ENCODE data around the gene ETV7.
"Not testable (repeated sequence)": the region's sequence is repeated elsewhere in the genome, so short reads cannot be mapped to it uniquely, and the experiment has no call there.

Gene ETV7

DNA sequence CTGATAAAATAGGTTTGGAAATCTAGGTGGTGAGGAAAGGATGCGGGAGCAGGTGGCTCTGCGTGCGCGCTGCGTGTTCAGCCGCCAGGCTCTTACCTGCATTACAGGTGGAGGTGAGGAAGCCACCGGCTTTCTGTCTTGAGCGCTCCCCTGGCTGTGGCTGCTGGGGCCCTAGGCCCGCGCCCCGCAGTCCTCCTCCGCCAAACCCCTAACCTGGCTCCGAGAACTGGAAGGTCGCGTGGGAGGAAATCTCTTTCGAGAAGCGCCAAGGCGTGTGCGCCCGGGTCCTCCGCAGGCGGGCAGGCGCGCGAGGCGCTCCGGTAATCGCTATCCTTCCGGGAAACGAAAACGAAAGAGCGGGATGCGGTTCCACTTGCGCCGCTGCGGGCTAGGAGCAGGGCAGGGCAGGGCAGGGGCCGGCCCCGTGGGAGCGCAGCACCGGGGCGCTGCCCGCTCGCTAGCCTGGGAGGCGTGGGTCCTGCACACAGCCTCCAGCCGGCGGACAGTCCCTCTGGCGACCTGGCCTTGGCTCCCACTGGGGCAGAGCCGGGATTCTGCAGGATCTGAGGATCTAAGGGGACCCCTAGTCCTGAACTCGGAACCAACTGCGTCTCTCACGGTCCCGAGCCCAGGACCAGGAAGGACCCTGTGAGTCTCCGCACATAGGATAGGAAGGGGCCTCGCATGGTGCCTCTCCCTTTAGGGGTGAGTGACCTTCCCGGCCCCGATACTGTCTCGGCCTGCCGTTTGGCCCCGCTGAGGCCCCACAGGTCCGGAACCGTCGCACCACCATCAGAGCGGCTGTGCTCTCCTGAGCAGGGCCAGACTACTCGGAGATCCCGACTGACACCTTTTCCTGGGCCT, at the start of gene ETV7:
TSS of gene ETV7 (minus strand) at position 230 of the 864 bp plus-strand sequence. CDS start at position 102, 128 bp downstream.
- DNase-seq (ENCODE audit: low read depth) = peak; percentile 22

DNA sequence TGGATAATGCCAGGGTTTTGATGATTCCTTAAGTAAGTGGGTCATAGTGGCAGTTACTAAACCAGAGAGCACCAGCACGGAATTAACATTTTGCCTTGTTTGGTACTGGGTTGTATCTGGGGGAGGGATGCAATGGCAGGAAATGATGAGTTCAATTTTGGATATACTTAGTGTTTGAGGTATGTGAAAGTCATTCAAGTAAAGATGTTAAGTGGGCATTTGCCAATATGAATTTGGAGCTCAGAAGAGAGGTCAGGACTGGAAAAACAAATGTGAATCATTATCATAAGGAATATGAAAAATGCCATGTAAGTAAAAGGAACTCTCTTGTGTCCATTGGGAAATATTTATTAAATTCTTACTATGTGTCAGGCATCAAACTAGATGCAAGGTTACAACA, 49.0 kb upstream of the ETV7 start:
- no peak for DNase-seq (ENCODE audit: low read depth)

DNA sequence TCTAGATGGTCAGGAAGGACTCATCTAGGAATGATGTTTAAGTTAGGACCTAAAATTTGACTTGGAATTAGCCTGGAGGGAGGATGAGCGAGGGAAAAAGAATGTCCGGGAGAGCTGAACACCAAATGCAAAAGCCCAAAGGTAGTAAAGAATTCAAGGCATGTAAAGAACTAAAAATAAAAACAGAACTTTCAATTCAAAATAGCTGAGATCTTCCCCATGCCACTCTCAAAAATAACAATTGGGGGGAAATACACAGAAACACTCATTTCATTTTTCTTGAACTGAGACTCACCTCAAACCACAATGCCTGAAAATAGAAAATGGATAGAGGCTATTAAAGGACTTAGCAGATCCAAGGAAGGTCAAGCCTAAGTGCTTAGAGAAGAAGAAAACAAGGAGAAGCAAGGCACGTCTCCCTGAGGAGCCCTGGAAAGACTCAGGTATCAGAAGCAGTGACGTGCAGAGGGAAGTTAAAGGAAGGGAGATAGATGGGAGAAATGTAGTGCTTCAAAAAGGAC, 44.7 kb upstream of the ETV7 start:
- DNase-seq (ENCODE audit: low read depth) = no peak

DNA sequence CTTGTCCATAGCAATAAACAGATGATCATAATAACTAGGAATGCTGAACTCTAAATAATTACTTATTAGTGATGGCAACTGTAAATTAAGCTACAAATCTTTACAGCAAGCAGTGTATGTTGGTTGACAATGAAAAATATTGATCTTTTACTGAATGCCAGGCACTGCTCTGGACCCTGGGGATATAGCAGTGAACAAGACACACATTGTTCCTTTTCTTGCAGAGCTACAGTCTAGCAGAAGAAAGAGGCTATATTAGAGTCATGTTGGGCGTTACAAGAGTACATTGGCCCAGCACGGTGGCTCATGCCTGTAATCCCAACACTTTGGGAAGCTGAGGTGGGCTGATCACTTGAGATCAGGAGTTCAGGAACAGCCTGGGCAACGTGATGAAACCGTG, 43.7 kb upstream of the ETV7 start:
- no peak for DNase-seq (ENCODE audit: low read depth)

DNA sequence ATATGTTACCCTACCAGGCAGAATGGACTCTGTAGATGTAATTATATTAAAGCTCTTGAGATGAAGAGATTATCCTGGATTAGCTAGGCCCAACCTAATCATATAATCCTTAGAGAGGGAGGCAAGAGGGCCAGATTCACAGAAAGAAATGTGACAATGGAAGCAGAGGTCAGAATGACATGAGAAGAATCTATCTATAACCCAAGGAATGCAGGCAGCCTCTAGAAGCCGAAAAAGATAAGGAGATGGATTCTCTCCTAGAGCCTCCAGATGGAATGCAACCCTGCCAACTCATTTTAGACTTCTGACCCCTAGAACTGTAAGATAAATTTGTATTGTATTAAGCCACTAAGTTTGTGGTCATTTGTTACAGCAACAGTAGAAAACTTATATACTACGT, 42.9 kb upstream of the ETV7 start:
- no peak for DNase-seq (ENCODE audit: low read depth)

DNA sequence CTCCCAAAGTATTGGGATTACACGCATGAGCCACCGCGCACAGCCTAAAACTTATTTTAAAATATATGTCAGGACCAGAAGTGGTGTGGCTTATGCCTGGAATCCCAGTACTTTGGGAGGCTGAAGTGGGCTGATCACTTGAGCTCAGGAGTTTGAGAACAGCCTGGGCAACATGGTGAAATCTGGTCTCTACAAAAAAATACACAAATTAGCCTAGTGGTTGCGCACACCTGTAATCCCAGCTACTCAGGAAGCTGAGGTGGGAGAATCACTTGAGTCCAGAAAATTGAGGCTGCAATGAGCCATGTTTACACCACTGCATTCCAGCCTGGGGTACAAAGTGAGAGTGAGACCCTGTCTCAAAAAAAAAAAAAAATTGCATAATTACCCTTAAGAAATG, 41.4 kb upstream of the ETV7 start:
- DNase-seq (ENCODE audit: low read depth) = no peak

DNA sequence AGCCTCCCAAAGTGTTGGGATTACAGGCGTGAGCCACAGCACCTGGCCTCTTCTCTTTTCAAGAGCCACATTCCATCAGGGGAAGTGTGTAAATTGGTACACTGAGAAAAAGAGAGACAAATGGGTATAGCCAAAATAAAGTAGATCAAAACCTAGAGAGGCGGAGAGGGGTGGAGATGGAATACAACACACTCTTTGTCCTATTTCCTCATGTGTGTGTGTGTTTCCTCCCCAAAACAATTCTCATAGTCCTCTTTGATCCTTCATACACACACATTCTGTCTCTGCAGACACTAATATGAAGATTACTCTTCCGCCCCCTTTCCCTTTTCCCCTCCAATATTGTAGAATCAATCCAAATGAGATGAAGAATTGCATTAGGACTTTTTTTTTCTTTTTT, 39.2 kb upstream of the ETV7 start:
- no peak for DNase-seq (ENCODE audit: low read depth)

DNA sequence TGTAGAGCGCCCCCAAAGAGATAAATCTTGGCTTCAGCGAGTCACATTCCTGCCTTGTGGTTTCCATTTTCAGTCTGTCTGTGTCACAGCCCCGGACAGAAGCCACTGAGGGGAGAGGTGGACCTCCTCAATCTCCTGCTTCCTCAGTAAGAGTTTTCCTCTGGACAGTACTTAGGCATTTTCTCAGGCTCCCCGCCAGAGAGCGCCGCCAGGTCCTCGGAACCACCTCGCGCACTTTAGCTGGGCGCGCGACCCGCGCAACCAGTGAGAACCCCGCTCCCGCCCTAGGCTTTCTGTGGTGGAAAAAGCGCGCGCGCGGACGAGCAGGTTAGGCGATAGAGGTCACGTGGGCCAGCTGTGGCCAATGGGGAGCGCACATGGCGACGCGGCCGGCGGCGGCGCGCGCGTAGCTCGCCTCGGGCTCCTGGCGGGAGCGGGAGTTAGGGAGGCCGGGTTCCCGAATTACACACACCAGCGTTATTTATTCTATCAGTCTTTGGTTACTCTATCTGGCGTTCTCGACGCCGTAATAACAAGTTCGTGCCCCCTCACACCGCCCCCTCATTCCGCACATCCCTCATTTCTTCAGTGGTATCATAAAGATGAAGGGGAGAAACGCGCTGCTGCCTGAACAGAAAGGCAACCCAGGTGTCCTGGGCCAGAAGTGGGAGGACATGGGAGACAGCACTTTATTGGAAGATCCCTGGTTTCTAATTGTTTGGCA, 35.8 kb upstream of the ETV7 start:
- peak; percentile 98 for DNase-seq (ENCODE audit: low read depth)

DNA sequence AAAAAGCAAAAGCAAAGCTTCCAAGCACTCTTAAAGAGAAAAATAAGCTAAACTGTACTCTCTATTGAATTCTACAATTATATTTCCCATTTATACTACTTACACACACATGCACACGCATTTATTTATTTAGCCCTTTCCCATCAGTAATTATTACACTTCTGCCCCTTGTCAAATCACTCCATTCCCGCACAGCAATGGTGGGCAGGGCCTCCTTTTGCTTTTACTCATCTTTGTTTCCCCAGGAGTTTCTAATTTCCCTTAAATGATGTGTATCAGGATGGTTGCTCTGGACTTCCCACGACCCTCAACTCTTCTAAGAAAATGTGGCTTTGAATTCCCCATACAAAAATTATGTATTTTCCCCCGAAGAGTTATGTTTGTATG, 35.2 kb upstream of the ETV7 start:
- no peak for DNase-seq (ENCODE audit: low read depth)

DNA sequence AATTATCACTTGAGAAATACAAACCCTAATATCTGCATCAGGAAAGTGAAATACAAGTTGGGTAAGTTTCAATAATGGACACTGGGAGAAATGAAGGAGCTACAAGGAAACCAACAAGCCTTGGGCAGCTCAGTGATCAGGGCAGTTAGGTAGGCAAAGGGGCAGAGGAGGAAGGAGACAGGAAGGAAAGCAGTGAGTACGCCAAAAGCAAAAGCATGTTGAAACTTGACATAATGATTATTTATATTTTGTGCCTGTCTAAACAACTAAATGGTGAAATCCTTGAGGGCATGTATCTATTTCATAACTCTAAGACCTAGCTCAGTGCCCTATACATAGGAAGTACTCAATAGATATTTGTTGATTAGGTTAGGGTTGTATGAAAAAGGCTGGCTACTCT, 31.8 kb upstream of the ETV7 start:
- no peak for DNase-seq (ENCODE audit: low read depth)

DNA sequence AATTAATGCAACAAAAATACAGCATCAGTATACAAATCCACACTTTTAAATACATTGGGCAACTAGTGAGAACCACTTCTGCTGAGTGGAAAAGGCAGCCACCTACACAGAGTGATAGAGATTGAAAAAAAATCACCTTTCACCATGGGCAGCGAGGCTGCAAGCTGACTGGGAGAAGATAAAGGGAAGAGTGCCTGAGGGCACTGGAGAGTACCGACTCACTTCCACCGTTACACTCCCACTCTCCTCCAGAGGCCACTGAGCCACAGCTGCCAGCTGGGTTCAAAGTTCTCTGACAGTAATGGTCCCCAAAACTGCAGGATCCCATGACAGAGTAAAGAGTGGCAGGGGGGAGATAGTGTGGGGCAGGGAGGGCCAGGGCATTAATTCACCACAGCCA, 31.1 kb upstream of the ETV7 start:
- DNase-seq (ENCODE audit: low read depth) = no peak

DNA sequence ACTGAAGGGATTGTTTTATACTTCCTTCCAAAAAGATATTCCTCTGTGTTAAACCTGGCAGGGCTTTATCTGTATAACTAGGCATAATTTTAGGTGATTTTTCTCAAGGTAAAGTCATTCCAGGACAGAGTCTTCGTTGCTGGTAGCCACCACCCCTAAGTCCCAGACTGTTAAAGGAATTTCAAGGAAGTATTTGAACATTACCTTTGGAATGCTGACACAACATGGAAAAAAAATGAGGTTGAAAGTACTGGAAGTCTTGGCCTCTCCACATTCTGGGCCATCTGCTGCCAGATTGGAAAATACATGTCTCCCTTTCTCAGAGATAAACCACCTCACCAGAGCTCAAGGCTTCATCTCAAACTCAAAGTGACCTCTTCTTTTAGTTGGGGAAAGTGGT, 27.0 kb upstream of the ETV7 start:
- DNase-seq (ENCODE audit: low read depth) = no peak

DNA sequence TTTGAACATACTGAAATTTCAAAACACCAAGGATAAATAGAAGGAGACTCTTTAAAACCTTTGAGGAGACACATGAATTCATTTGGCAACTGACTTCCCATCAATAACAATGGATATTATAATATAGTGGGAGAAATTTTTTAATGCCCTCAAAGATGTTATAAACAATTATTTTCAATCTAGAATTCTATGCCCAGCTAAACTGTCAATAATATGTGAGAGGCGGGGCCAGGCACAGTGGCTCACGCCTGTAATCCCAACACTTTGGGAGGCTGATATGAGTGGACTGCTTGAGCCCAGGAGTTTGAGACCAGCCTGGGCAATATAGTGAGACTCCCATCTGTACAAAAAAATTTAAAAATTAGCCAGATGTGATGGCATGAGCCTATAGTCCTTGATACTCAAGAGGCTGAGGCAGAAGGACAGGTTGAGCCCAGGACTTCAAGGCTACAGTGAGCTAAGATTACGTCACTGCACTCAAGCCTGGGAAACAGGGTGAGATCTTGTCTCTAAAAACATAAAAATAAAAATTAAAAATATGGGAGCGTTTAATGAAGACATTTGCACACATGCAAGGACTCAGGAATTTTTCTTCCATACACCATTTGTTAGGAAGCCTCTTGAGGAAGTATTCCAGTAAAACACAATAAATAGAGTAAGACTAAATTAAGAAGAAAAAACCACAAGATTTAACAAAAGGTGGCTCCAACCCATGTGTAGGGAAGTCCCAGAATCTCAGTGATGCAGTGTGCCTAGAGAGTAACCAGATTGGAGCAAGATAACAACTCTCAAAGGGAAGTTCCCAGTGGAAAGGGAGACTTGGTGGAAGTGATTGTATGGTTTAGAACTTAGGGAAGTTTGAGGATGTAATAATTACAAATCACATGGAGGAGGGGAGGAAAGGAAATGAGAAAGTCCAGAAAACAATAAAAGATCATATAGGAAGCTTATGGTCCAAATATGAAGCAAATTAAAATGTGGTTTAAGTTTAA, 26.3 kb upstream of the ETV7 start:
- DNase-seq (ENCODE audit: low read depth) = no peak

DNA sequence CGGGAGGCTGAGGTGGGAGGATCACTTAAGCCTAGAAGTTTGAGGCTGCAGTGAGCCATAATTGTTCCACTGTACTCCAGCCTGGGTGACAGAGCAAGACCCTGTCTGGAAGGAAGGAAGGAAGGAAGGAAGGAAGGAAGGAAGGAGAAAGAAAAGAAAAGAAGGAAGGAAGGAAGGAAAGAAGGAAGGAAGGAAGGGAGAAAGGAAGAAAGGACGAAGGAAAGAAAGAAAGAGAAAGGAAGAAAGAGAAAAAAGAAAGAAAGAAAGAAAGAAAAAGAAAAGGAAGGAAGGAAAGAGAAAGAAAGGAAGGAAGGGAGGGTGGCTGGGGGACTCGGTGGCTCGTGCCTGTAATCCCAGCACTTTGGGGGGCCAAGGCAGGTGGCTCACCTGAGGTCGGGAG, 22.2 kb upstream of the ETV7 start:
- not testable (repeated sequence) for DNase-seq (ENCODE audit: low read depth)

DNA sequence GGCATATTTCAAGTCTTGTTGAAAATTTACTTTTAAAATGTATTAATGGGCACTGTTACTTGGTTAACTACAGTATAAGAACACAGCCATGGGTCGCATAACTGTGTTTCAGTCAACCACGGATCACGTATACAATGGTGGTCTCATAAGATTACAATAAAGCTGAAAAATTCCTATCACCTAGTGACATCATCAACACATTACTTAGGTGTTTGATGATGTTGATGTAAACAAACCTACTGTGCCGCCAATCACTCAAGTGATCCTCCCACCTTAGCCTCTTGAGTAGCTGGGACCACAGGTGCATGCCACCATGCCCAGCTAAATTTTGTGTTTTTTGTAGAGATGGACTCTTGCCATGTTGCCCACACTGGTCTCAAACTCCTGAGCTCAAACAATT, 16.7 kb upstream of the ETV7 start:
- no peak for DNase-seq (ENCODE audit: low read depth)

DNA sequence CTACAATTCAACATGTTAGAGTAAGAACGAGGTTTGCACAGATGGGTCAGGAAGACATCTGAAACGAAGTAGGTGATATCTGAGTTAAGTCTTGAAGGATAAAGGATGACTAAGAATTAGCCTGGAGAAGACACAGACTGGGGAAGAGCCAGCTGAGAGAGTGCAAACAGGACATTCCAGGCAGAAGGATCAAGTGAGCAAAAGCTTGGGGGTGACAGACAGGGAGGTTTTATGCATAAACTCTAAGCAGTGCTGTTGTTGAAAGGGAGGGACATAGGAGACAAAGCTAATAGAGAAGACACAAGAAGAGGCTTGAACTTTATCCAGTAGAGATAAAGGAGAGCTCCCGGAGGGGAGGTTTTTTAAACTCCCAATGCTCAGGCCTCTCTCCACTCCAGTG, 15.0 kb upstream of the ETV7 start:
- DNase-seq (ENCODE audit: low read depth) = no peak

DNA sequence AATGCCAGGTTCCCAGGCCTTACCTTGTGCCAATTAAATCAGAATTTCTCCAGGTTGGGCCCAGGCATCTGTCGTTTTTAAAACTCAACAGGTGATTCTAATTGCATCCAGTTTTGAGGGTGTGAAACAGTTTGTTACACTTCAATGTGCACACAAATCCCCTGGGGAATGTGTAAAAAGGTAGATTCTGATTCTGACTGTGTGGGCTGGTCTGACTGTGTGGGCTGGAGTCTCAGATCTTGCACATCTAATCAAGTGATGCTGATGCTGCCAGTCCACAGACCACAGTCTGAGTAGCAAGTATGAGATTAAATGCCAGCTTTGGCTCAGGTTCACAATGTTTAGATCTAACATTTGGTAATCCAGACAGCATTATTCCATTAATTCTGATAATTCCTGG, 12.5 kb upstream of the ETV7 start:
- DNase-seq (ENCODE audit: low read depth) = no peak

DNA sequence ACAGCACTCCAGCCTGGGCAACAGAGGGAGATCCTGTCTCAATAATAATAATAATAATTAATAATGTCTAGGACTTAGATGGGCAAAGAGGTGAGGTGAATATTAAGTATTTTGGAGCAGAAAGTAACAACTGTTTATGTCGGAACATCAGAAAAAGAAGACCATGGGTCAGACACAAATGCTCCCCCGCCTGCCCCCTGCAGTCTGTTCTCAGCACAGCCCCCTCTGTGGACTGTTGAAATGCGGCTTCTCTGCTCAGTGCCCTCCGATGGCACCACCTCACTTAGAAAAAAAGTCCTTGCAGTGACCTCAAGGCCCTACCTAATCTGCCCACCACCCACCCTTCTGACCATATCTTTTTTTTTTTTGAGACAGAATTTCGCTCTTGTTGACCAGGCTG, 5.2 kb upstream of the ETV7 start:
- no peak for DNase-seq (ENCODE audit: low read depth)

DNA sequence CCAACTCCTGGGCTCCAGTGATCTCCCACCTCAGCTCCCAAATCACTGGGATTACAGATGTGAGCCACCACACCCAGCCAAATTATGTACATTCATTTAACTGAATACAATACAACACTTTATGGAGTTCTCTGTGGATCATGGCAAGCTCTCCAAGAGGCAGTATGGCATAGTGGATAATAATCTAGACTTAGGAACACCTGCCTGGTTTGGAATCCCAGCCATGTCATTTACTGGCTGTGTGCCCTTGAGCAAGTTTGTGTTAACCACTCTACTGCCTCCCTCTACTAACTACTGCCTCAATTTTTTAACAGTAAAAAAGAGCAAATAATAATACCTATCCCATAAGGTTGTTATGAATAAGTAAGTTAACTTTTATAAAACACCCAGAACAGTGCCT, 1.9 kb upstream of the ETV7 start:
- DNase-seq (ENCODE audit: low read depth) = no peak

DNA sequence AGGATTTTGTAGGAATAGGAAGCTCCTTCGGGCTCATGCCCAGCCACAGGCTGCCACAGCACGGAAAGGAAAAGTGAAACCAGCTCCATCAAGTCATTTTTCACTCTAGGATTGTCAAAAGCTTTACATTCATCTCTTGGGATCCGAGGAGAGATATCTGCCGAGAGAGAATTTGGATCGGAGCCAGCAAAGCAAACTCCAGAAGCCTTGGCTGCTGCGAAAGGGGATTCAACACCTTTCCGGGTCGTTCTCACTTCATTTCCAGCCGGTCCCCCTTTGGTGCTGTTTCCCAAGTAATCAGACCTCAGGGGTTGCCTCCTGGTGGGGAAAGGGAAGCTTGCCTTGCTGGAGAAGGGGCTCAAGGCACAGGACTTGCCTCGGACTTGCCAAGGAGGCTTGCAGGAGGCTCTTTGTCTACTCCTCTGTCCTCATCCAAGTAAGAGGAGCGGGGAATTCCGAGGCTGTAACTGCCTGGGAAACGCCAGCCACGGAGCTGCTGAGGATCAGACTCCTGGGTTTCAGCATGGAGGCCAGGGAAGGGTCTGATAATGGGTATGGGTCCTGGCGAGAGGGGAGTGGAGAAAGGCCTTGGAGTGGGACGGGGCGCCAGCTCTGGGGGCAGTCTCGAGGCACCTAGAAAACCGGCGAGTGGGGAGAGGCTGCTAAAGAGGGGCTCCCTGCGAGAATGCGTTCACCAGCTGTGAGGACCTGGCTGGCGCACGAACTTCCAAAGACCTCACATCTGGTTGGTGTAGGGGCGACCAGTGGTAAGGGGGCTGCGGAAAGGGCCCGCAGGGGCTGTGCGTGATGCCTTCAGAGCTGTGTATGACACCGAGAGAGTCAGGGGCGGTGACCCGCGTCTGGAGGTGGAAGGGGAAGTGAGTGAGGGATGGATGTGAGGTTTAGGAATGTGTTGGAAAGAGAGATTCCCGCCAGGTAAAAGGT, 702 bp downstream of the ETV7 start:
- no peak for DNase-seq (ENCODE audit: low read depth)

DNA sequence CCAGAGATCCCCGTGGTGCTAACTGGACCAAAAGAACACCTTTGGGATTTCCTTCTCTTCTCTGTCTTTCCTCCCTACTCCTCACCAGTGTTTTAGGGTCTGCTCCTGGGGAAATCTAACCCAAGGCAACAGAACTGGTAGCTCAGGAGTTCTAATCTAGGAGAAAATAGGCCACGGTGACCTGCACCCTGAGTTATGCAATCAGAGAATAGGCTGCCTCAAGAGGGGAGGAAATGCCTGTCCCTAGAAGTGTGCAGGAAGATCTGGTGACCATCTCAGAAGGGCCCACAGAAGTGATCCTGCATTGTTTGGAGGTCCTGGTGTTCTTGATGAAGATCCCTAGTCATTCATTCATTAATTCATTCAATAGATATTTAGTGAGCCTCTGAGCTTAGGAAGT, 3.4 kb downstream of the ETV7 start:
- DNase-seq (ENCODE audit: low read depth) = no peak
